ENCODE results near the gene SPTBN4.

DNA sequence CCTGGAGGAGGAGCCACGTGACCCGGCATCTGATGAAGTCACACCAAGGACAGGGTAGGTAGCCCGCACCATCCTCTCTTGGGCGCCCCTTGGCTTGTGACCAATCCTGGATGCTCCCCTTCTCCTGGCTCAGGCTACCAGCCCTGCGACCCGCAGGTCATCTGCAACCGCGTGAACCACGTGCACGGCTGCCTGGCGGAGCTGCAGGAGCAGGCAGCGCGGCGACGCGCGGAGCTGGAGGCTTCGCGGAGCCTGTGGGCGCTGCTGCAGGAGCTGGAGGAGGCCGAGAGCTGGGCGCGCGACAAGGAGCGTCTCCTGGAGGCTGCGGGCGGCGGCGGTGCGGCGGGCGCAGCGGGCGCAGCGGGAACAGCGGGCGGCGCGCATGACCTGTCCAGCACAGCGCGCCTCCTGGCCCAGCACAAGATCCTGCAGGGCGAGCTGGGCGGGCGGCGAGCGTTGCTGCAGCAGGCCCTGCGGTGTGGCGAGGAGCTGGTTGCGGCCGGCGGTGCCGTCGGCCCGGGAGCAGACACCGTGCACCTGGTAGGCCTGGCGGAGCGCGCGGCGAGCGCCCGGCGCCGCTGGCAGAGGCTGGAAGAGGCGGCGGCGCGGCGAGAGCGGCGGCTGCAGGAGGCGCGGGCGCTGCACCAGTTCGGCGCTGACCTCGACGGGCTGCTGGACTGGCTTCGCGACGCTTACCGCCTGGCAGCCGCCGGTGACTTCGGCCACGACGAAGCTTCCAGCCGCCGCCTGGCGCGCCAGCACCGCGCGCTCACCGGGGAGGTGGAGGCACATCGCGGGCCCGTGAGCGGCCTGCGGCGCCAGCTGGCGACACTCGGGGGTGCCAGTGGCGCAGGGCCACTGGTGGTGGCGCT lies 45.9 kb downstream of the SPTBN4 start:
- TF ChIP-seq, protein P1, sequence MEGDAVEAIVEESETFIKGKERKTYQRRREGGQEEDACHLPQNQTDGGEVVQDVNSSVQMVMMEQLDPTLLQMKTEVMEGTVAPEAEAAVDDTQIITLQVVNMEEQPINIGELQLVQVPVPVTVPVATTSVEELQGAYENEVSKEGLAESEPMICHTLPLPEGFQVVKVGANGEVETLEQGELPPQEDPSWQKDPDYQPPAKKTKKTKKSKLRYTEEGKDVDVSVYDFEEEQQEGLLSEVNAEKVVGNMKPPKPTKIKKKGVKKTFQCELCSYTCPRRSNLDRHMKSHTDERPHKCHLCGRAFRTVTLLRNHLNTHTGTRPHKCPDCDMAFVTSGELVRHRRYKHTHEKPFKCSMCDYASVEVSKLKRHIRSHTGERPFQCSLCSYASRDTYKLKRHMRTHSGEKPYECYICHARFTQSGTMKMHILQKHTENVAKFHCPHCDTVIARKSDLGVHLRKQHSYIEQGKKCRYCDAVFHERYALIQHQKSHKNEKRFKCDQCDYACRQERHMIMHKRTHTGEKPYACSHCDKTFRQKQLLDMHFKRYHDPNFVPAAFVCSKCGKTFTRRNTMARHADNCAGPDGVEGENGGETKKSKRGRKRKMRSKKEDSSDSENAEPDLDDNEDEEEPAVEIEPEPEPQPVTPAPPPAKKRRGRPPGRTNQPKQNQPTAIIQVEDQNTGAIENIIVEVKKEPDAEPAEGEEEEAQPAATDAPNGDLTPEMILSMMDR (conservative IDR thresholded peaks at IDR 0.05) = no peak
- TF ChIP-seq EZH2 (IDR thresholded peaks at IDR 0.05; ENCODE audit: low read depth) = no peak

All from PC-9 (cell line).